Measurements from ENCODE around the gene SSRP1. TPM values are rescaled to one million over a fixed set of nuclear protein-coding genes. Genes with fewer than 3 reads are reported as not detected.
A peak's percentile ranks its signal among the peaks of the same experiment; 100 is the strongest.

The SSRP1 gene
- total and polyA plus RNA-seq, 12 donors = 25.3 to 106 (median 56.9) TPM

GRCh38 chr11:57279116-57279515 is 56.6 kb downstream of the SSRP1 start:
- H3K9me3 ChIP-seq (replicated peaks in 1 of 3) = no peaks in the 10 kb centered on the region
- H3K4me3 ChIP-seq = no peak overlapping the region
- intact Hi-C loops (cut with DNase I) = no loop called here
- no peak overlapping the region for H3K27ac ChIP-seq
- H3K36me3 ChIP-seq (replicated peaks in 1 of 2) = no peaks in the 10 kb centered on the region
- no peaks in the 10 kb centered on the region for H3K27me3 ChIP-seq
- TF ChIP-seq POLR2A (IDR thresholded peaks at IDR 0.05) (no peak), CTCF (IDR thresholded peaks at IDR 0.05) (no peak)
- peaks cover 7 to 25% of the 10 kb centered on the region in 2 donors for H3K4me1 ChIP-seq (replicated peaks in 1 of 2)
- no peak for DNase-seq
- WGBS, 4 donors = 89 to 93% (median 91%) methylated on average over 5 of the region's 5 CpGs

GRCh38 chr11:57278721-57279095 is 57.0 kb downstream of the SSRP1 start:
- Histone ChIP-seq H3K9me3 (replicated peaks in 1 of 3) (no peaks in the 10 kb centered on the region), H3K4me3 (no peak overlapping the region), H3K4me1 (replicated peaks in 1 of 2) (peaks cover 7 to 25% of the 10 kb centered on the region in 2 donors), H3K27me3 (no peaks in the 10 kb centered on the region), H3K27ac (no peak overlapping the region), H3K36me3 (replicated peaks in 1 of 2) (no peaks in the 10 kb centered on the region)
- WGBS, 4 donors = 83 to 91% (median 88%) methylated on average over 7 of the region's 7 CpGs
- no peak for TF ChIP-seq CTCF (IDR thresholded peaks at IDR 0.05)
- TF ChIP-seq POLR2A (IDR thresholded peaks at IDR 0.05) = no peak
- DNase-seq = no peak
- intact Hi-C loops (cut with DNase I) = no loop called here

GRCh38 chr11:57277845-57278720 is 57.6 kb downstream of the SSRP1 start:
- 8 to 10% (median 8%) methylated on average over 14 of the region's 14 CpGs for WGBS, 4 donors
- no peaks in the 10 kb centered on the region for H3K9me3 ChIP-seq (replicated peaks in 1 of 3)
- intact Hi-C loops (cut with DNase I) = no loop called here
- H3K4me3 ChIP-seq = peak overlapping the region in 1 of 4 donors; percentile 20
- H3K27ac ChIP-seq = peak overlapping the region in 4 of 5 donors; percentile 9 to 65 (median 38)
- peak; percentile 72 to 92 (median 87) for DNase-seq
- TF ChIP-seq POLR2A (IDR thresholded peaks at IDR 0.05) (peak in 1 of 2 donors; percentile 24), CTCF (IDR thresholded peaks at IDR 0.05) (peak; percentile 75 to 90 (median 79))
- peaks cover 7 to 25% of the 10 kb centered on the region in 2 donors for H3K4me1 ChIP-seq (replicated peaks in 1 of 2)
- H3K36me3 ChIP-seq (replicated peaks in 1 of 2) = no peaks in the 10 kb centered on the region
- H3K27me3 ChIP-seq = no peaks in the 10 kb centered on the region

GRCh38 chr11:57276971-57277675 is 58.6 kb downstream of the SSRP1 start:
- no peaks in the 10 kb centered on the region for H3K36me3 ChIP-seq (replicated peaks in 1 of 2)
- 48 to 57% (median 56%) methylated on average over 6 of the region's 6 CpGs for WGBS, 4 donors
- H3K27me3 ChIP-seq = no peaks in the 10 kb centered on the region
- intact Hi-C loops (cut with DNase I) = no loop called here
- TF ChIP-seq CTCF (IDR thresholded peaks at IDR 0.05) (no peak), POLR2A (IDR thresholded peaks at IDR 0.05) (no peak)
- H3K27ac ChIP-seq = peak overlapping the region in 3 of 5 donors; percentile 9 to 65 (median 61)
- DNase-seq = peak in 1 of 7 donors; percentile 37
- H3K4me1 ChIP-seq (replicated peaks in 1 of 2) = peaks cover 7 to 25% of the 10 kb centered on the region in 2 donors
- no peaks in the 10 kb centered on the region for H3K9me3 ChIP-seq (replicated peaks in 1 of 3)
- no peak overlapping the region for H3K4me3 ChIP-seq

All from adrenal gland (tissue), 12 donors.